Limb (tissue), 2 donors: ENCODE measurements around the gene RIN2.
A peak's percentile ranks its signal among the peaks of the same experiment; 100 is the strongest.

Experiments used
- DNase-seq, 2 donors: peaks; one replicate each; pipeline ENCODE4 v3.0.0-alpha.2; 2016; ENCODE audit errors: extremely low spot score in 2 of 2

The RIN2 gene, protein sequence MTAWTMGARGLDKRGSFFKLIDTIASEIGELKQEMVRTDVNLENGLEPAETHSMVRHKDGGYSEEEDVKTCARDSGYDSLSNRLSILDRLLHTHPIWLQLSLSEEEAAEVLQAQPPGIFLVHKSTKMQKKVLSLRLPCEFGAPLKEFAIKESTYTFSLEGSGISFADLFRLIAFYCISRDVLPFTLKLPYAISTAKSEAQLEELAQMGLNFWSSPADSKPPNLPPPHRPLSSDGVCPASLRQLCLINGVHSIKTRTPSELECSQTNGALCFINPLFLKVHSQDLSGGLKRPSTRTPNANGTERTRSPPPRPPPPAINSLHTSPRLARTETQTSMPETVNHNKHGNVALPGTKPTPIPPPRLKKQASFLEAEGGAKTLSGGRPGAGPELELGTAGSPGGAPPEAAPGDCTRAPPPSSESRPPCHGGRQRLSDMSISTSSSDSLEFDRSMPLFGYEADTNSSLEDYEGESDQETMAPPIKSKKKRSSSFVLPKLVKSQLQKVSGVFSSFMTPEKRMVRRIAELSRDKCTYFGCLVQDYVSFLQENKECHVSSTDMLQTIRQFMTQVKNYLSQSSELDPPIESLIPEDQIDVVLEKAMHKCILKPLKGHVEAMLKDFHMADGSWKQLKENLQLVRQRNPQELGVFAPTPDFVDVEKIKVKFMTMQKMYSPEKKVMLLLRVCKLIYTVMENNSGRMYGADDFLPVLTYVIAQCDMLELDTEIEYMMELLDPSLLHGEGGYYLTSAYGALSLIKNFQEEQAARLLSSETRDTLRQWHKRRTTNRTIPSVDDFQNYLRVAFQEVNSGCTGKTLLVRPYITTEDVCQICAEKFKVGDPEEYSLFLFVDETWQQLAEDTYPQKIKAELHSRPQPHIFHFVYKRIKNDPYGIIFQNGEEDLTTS

DNA sequence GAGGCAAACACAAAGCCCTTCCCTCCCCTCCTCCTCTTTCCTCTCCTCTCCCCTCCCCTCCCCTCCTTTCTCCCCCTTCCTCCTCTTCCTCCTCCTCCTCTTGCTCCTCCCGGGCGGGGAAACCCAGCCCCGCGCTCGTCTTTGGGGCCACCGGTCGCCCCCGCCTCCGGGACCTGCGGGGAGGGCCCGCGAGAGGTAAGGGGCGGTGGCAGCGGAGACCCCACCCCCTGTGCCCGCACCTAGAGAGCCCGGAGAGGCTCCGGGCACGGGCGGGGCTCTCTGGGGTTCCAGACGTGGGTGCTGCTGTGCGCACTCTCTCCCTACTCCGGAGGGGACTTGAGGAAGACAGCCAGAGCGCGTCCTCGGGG lies at the start of gene RIN2:
Gene RIN2, plus strand, starts transcription at position 126 of the 368 bp plus-strand sequence. CDS start 131,344 bp downstream, outside the sequence.
- DNase-seq, result no peak

- DNase-seq, result no peak
Measured at GRCh38 chr20:19709635-19710335, 48.3 kb upstream of the RIN2 start.

DNA sequence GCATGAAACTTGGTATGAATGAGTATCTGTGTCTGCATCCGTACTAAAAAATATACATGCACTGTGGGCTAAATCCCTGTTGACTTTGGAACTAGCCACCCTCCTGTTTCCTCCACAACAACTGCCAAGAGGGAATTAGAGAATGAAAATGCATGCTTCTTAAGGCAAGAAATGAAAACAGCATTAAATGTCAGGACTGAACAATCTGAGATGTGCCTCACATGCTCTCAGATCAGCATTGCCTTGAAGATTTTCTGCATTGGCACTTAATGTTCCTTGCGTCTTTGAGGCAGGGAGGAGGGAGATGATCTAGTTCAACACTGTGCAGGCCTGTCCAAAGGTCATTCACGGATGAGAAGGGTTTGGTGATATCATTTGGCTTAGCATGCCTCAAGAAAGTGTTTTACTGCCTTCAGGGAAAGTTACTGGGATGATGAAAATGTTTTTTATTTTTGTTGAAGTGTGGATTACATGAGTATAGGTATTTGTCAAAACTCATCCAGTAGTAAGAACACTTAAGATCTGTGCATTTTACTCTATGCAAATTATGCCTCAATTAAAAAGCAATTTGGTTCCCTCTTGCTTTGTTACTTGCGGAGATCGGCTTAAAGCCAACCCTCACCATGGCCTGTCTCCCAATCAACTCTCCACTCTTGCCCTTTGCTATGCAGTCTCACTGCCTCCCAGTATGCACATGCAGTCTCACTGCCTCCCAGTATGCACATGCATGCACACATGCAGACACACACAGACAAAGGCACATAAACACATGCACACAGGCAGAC lies 47.5 kb upstream of the RIN2 start:
- DNase-seq, result peak in 1 of 2 donors; percentile 20

GRCh38 chr20:19711126-19711525 lies 46.9 kb upstream of the RIN2 start:
- no peak for DNase-seq

- no peak for DNase-seq
Measured at GRCh38 chr20:19712721-19713260, 45.3 kb upstream of the RIN2 start.

DNA sequence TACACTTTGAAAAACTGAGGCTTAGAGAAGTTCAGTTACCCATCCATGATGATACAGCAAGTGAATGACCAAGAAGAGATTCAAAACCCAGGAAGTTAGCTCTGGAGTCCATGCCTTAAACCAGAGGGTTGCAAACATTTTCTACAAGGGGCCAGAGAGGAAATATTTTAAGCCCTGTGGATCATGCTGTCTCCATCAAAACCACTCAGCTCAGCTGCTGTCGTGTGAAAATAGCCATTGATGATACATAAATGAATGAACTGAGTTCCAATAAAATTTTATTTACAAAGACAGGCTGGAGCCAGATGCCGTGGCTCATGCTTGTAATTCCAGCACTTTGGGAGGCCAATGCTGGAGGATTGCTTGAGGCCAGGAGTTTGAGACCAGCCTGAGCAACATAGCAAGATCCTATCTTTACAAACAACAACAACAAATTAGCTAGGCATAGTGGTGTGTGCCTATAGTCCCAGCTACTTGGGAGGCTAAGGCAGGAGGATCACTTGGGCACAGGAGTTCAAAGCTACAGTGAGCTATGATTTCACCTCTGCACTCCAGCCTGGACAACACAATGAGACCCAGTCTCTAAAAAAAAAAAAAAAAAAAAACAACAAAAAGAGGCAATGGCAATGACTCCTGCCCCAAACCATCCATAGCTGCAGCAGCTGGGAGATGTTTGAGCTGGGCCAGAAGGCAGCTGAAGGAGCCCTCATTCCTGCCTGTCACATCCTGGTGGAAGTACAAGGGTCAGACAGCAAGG lies 44.1 kb upstream of the RIN2 start:
- no peak for DNase-seq

DNA sequence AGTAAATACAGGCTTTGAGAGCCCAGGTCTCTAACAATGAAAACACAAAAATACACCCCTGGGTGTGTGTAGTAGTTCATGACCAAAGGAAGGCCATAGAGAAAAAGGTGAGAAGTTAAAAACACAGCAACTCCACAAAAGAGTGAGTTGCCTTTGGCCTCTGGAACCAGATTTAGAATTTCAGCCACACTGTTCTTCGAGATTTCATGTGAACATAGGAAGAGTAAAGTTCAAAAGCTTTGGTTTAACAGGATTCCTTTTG lies 43.5 kb upstream of the RIN2 start:
- DNase-seq, result no peak

- DNase-seq, result no peak
Measured at GRCh38 chr20:19715986-19716385, 42.1 kb upstream of the RIN2 start.

- no peak for DNase-seq
Measured at GRCh38 chr20:19718880-19719279, 39.2 kb upstream of the RIN2 start.

GRCh38 chr20:19720991-19721390 lies 37.1 kb upstream of the RIN2 start:
- DNase-seq, result no peak

DNA sequence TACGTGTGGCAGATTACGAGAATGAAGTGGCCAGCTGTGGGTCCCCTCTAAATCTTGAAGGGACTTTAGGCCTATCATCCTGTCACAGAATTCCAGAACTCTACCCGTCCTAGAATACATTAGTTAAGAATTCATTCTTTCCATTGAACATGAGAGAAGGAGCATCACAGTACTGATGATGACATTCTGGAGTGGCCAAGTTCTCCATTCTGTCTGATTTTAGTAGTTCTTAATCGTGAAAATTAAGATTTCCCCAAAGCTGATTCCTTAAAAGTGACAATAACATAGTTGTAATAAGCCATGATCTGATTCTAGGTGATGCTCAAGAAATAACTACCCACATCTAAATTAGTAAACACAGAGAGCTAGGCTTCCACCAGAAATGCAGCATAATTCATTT lies 35.0 kb upstream of the RIN2 start:
- DNase-seq, result no peak

DNA sequence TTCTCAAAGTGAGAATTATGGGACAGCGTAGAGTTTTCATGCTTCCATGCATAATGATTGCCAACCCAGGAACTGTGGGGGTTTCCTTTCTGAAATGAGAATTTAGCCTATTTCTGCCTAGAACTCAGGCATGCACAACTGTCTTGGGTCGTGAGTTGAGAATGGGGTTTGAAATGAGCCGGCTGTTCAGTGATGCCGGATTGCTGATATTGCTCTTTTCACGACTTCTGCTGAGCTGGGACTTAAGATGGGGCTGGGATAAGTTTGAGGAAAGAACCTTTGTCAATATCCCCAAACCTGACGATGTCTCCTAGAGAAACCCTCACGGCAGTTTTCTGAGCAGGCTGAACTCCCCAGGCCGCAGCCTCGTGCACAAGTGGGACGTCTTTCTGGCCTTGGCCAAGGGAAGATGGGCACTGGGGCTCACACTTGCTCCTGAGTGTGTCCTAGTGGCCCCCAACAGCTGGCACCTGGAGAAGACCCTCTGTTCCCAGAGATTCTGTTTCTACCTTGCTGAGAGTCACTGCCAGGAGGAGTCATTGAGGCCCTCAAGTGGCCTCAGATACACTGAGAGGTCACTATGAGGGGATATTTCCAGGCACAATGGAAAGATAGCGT lies 34.1 kb upstream of the RIN2 start:
- no peak for DNase-seq

GRCh38 chr20:19725373-19725772 lies 32.7 kb upstream of the RIN2 start:
- DNase-seq, result no peak

DNA sequence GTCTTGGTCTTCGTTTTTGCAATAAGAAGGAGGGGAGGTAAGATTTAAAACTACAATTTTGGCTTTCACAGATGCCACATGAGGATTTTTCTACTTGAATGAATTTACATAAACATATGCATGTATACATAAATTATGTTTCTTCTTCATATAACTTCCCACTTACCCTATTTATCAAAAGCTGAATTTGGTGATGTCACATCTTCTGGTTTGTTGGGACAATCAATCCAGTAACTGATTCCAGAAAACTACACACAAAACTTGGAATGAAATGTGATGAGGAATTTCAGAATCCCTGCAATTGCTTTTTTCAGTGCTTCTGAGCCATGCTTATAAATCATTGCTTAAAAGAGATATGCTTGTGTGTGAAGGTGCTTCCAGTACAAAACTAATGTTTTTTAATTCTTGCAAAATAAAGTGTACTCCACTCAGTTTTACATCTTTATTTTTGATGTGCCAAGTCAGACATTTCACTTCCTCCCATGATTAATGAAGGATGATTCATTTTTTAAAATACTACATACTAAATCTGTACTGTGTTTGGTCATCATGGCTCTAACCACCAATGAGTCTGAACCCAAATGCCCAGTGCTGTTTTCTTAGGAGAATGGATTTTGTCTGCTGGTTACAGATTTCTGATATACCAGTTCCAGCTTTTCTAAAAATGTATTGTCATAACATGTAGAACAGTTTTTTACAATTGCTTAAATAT lies 32.1 kb upstream of the RIN2 start:
- DNase-seq, result no peak

- DNase-seq, result no peak
Measured at GRCh38 chr20:19727251-19727847, 30.7 kb upstream of the RIN2 start.

DNA sequence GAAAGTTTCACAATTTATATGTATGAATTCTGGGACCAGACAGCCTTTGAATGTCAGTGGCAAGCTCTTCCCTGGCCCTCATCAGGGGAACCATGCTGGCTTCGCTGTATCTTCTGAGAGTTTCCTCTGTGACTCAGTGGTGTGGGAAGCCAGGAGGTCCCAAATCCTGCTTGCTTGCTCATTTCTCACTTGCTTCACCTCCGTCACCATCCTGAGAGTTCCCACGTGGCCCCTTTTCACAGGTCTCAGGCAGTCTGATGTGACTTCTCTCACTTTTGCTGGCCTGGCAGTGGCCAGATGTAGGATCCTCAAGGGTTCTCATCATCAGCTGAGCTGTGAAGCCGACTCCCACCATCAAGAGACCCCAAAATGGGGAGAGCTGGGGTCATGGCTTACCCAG lies 28.4 kb upstream of the RIN2 start:
- no peak for DNase-seq

DNA sequence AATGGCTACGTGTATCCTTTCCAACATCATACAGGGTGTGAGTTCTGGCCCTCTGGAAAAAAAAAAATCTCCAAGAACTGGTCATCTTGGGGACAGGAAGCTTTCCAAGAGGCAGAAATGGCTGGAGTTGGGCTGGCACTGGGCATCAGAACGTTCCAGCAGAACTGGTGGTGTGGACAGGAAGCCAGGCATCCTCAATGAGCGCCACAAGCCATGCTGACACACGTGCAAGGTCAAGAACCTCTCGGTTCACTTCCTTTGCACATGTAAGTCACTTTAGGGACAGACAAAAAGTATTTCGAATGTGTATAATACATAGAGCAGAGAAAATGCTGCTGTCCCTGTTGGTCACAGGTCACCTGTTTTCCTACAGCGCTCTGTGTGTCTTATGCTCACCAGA lies 27.4 kb upstream of the RIN2 start:
- DNase-seq, result no peak

DNA sequence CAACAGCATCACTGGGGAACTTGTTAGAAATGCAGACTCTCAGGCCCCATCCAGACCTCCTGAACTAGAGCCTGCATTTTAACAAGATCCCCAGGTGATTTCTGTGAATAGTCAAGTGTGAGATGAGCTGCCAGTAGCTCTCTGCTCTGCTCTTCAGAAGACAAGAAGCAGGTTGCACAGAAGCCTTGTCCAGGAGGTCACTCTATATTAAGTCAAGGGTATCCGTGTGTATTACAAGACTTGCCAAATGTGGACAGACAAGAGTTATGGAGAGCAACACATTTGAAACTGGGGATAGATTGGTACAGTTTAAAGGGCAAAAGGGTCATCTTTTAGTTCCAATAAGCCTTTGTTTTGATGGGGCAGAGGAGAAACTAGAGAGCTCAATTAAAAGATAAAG lies 23.2 kb upstream of the RIN2 start:
- no peak for DNase-seq

DNA sequence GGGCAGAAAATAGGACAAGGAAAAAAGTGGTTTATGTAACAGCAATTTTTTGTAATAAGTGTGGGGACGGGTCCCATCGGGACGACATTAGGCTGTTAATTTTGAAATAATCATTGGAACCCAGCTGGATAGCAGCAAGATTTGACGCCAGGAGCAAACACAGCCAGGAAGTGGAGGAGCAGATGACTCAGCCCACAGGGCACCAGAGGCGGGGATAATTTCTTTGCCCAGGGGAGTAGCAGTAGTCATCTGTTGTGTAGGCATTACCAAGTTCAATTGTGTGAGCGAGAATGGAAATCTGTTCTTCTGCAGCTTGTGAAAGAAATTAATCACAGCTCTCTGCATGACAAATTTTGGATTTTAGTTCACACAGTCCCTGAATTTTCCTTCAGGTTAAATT lies 22.6 kb upstream of the RIN2 start:
- peak; percentile 50 to 59 for DNase-seq
